IPS-20b (cell line): Measurements from ENCODE around the gene ANAPC13.

Source experiments
- H3K27ac ChIP-seq: one replicate; pipeline ENCODE4 v1.5.1; 2013; ENCODE audit warnings: low read length
- H3K27me3 ChIP-seq: 2 replicates; pipeline ENCODE4 v1.6.1; 2013; ENCODE audit warnings: mild to moderate bottlenecking, low read length, inconsistent platforms; ENCODE audit not compliant: insufficient read depth
- H3K36me3 ChIP-seq: 2 replicates; pipeline ENCODE4 v1.6.1; 2013; ENCODE audit warnings: low read depth, mild to moderate bottlenecking, inconsistent platforms, low read length, moderate library complexity; ENCODE audit not compliant: insufficient read depth
- H3K4me1 ChIP-seq: 2 replicates; pipeline ENCODE4 v1.6.1; 2013; ENCODE audit warnings: mild to moderate bottlenecking, control low read depth, inconsistent platforms, low read length, moderate library complexity; ENCODE audit not compliant: insufficient read depth
- H3K4me3 ChIP-seq: 2 replicates; pipeline ENCODE4 v1.5.1; 2013; ENCODE audit warnings: mild to moderate bottlenecking, low read length, inconsistent platforms
- H3K9ac ChIP-seq: 2 replicates; pipeline ENCODE4 v1.6.1; 2013; ENCODE audit warnings: low read depth, mild to moderate bottlenecking, inconsistent platforms, low read length, moderate library complexity
- H3K9me3 ChIP-seq: 2 replicates; pipeline ENCODE4 v1.6.1; 2013; ENCODE audit warnings: mild to moderate bottlenecking, low read depth, low read length, inconsistent platforms; ENCODE audit not compliant: insufficient read depth

Gene ANAPC13

DNA sequence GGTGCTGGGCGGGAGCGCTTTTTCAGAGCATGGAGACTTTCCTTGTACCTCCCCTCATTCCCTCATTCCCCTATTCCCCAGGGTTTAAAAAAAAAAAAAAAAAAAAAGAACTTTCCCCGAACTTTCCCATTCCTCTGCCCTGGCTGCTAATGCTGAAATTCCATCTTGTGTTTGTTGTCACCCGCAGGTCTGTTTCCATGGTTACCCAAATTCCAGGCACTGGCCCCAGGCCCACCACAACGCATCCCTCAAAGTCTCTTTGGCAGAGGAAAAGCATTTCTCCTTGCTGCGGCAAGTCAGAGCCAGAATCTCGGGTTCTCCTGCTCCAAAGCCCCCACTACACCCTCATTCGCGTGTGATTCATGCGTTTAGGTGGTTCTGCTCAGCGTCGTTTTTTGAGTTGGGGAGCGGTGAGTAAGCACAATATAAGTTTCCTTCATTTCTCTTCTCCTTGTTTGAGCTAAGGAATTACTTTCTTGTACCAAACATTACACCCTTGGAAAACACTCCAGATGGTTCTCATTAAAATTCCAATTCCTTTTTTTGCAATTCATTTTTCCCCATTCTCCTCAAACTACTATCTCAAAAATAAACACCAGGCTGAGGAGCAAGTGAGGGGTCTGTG lies 21.6 kb downstream of the ANAPC13 start:
- peak overlapping the region; percentile 47; the same call in 1 of the 2 replicates for H3K4me3 ChIP-seq

DNA sequence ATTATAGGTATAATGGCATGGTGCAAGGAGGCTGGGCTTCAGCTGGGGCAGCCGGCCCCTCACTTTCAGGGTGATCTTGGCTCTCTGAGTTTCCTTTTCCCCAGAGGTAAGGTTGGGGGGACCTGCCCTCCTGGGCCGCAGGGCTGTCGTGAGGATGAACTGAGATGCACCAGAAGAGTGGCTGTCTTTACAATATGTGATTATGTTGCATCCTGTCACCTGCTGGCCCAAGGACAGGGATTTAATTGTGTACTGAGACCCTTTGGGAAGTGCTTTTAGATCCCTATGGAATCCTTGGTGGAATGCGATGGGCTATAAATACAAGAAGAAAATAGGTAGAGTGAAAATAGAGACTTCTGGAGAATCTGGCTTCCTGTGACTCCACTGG lies 22.1 kb downstream of the ANAPC13 start:
- Histone ChIP-seq H3K9ac (peak overlapping the region; percentile 41; the same call in 1 of the 2 replicates), H3K9me3 (no peaks in the 10 kb centered on the region), H3K4me3 (peak overlapping the region; percentile 47; the same call in 1 of the 2 replicates), H3K36me3 (no peaks in the 10 kb centered on the region), H3K27ac (no peak overlapping the region), H3K27me3 (no peaks in the 10 kb centered on the region), H3K4me1 (peaks cover 26% of the 10 kb centered on the region)

More for the DNA sequence above, 21.6 kb downstream of the ANAPC13 start:
- Histone ChIP-seq H3K4me1 (peaks cover 26% of the 10 kb centered on the region), H3K27ac (no peak overlapping the region), H3K9me3 (no peaks in the 10 kb centered on the region), H3K9ac (peak overlapping the region; percentile 41; the same call in 1 of the 2 replicates), H3K27me3 (no peaks in the 10 kb centered on the region), H3K36me3 (no peaks in the 10 kb centered on the region)

DNA sequence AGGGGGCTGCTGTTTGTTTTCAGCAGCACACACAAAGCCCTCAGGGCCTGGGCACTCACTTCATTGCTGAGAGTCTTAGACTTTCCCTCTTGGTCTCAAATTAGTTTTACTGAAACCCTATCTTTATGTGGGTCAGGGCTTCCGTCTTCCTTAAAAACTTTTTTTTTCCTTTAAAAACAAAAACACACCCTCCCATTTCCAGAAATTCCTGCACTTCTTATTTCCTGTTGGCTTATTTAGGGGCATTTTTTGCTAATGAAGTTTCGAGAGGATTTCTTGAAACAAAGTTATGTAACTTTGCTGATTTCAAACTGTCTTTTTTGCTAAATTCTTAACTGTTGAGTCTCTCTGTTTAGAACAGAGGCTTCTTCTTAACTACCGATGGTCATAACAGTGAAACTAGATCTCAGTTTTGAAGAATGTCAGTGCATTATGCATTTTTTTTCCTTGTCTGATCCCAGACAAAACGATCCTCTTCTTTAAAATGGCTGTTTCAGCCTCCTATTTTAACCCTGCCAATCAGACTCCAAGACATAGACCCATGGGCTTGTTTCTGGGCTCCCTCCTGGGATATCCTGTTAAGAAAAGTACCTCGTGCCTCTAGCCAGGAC lies 23.3 kb downstream of the ANAPC13 start:
- Histone ChIP-seq H3K27me3 (no peaks in the 10 kb centered on the region), H3K4me1 (peaks cover 26% of the 10 kb centered on the region), H3K4me3 (no peak overlapping the region), H3K9ac (peak overlapping the region; percentile 10; the same call in 1 of the 2 replicates), H3K27ac (no peak overlapping the region), H3K36me3 (no peaks in the 10 kb centered on the region), H3K9me3 (no peaks in the 10 kb centered on the region)

DNA sequence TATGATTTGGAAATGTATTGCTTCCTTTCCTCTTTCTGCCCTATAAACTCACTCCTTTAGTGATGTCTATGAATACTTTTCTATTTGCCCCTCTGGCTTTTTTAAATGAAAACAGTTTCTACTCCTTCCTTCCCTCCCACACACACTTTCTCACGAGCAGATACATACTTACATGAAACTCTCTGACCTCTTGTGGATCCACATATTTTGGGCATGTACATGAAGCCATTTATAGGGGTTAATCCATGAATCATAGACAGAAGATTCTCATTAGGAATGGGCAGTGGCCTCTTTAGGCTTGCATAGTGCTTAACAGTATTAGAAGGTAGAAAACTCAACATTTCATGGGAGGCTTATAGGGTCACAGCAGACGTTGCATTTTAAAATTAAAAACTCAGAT lies 24.8 kb downstream of the ANAPC13 start:
- no peaks in the 10 kb centered on the region for H3K9me3 ChIP-seq
- no peaks in the 10 kb centered on the region for H3K27me3 ChIP-seq
- H3K36me3 ChIP-seq, result no peaks in the 10 kb centered on the region
- no peak overlapping the region for H3K9ac ChIP-seq
- no peak overlapping the region for H3K27ac ChIP-seq
- no peak overlapping the region for H3K4me3 ChIP-seq
- peaks cover 26% of the 10 kb centered on the region for H3K4me1 ChIP-seq

DNA sequence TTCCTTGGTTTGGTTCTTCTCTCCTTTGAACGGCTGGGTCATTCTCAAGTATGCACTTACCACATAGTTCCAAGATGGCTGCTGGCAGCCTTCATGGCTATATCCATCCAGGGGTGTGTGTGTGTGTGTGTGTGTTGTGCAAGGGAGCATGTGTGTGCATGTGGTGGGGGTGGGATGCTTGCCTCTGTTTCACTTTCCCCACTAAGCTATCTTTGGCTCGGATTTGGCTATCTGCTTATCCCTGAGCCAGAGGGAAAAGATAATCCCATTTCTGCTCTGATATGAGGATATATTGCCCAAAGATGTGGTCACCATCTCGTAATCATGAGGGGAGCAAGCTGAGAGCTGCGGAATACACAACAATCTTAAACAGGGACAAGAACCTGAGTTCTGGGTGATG lies 26.2 kb downstream of the ANAPC13 start:
- H3K4me3 ChIP-seq, result no peak overlapping the region
- no peaks in the 10 kb centered on the region for H3K9me3 ChIP-seq
- H3K36me3 ChIP-seq, result no peaks in the 10 kb centered on the region
- no peaks in the 10 kb centered on the region for H3K27me3 ChIP-seq
- no peak overlapping the region for H3K27ac ChIP-seq
- no peak overlapping the region for H3K9ac ChIP-seq
- peaks cover 23% of the 10 kb centered on the region for H3K4me1 ChIP-seq

DNA sequence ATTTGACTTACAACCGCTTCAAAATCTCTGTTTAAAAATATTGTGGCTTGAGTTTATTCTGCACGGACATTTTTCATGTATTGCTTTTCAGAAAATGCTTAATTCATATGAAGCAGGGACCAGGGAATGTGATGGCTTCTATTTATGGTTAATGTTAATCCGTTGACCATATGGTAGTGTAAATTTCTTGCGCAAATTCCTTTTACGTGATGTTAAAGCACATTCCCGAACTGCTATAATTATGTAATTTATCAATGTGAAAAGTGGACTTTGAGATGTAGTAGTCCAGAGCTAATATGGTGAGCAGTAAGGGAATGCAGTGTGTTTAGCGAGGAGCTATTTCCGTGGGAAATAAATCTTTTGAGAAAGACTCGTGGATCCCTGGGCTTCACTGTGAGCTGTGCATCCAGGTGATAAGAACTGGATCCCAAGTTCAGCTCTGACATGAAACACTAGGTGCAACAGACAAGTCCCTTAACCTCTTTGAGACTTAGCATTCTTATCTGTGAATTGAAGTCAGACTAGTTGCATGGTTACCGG lies 27.3 kb downstream of the ANAPC13 start:
- peaks cover under 1% of the 10 kb centered on the region; the same call in 1 of the 2 replicates for H3K27me3 ChIP-seq
- H3K27ac ChIP-seq, result no peak overlapping the region
- no peak overlapping the region for H3K9ac ChIP-seq
- no peaks in the 10 kb centered on the region for H3K9me3 ChIP-seq
- H3K4me3 ChIP-seq, result no peak overlapping the region
- H3K36me3 ChIP-seq, result no peaks in the 10 kb centered on the region
- H3K4me1 ChIP-seq, result peaks cover 14% of the 10 kb centered on the region

DNA sequence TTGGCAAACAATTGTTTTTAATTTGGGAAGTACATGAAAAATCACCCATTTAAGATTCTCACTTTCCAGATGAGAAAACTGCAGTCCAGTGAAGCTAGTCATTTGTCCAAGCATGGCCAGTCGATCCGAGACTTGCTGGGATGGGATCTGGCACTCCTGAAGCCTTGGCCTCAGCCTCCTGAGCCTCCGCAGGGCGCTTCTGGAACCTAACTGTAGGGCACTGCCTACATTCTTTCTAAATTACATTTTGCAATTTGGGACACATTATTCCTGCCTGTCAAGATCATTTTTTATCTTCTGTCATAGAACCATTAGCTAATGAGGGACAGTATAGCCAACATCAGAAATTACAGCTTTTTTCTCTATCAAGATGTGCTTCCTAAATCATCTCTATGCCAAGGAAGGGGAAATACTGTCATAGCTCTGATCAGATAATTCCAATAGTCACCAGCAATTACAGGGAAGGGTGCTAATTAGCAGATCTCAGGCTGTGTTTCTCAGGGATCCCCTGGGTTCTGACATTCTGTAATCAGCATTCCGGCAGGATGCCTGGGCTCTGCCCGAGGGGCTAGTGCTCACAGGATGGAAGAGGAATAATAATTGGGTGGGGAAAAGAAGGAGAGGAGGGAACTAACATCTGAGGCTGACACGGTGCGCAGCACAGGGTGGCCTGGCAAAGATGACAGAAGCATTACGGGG lies 28.3 kb downstream of the ANAPC13 start:
- Histone ChIP-seq H3K27ac (no peak overlapping the region), H3K4me3 (no peak overlapping the region), H3K9ac (no peak overlapping the region), H3K36me3 (no peaks in the 10 kb centered on the region), H3K27me3 (peaks cover 10% of the 10 kb centered on the region; the same call in 1 of the 2 replicates), H3K4me1 (peaks cover 8% of the 10 kb centered on the region), H3K9me3 (no peaks in the 10 kb centered on the region)

DNA sequence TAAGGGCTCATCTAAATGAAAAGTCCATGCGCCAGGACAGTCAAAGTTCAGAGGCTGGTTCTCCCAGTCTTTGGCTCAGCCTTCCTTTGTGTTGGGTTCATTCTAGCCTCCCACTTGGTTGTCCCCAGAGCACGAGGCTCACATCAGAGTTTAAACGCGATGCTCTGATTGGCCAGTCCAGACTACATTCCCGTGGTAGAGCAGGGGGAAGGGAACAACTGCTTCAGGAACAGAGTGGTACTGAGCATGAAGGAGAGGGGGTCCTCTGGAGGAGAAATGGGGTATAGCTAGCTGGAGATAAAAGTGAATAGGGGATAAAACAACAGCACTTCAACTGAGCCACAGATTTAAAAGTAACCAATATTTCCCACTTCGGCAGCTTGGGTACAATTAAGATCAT lies 32.2 kb downstream of the ANAPC13 start:
- Histone ChIP-seq H3K27me3 (peaks cover 10% of the 10 kb centered on the region; the same call in 1 of the 2 replicates), H3K4me3 (no peak overlapping the region), H3K4me1 (no peaks in the 10 kb centered on the region), H3K9ac (no peak overlapping the region), H3K9me3 (no peaks in the 10 kb centered on the region), H3K36me3 (no peaks in the 10 kb centered on the region), H3K27ac (no peak overlapping the region)

DNA sequence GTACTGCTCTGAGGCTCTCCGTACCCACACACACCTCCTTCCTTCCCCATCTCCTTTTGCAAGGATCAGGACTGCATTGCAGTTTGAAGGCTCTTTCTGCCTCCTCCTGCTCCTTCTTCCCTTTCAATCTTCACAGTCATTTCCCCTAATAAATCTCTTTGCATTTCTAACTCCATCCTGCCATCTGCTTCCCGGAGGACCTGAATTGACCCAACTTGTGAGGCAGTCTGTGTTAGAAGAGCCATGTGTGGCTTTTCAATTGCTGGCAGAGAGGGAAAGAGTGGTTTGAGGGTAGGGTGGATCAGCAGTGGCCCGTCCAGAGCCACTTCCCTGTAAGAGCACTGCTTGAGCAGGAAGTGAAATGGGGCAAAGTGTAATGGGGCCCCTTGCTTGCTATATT lies 35.8 kb downstream of the ANAPC13 start:
- Histone ChIP-seq H3K4me3 (no peak overlapping the region), H3K27me3 (peaks cover 10% of the 10 kb centered on the region; the same call in 1 of the 2 replicates), H3K4me1 (no peaks in the 10 kb centered on the region), H3K9ac (no peak overlapping the region), H3K36me3 (no peaks in the 10 kb centered on the region), H3K27ac (no peak overlapping the region), H3K9me3 (no peaks in the 10 kb centered on the region)

DNA sequence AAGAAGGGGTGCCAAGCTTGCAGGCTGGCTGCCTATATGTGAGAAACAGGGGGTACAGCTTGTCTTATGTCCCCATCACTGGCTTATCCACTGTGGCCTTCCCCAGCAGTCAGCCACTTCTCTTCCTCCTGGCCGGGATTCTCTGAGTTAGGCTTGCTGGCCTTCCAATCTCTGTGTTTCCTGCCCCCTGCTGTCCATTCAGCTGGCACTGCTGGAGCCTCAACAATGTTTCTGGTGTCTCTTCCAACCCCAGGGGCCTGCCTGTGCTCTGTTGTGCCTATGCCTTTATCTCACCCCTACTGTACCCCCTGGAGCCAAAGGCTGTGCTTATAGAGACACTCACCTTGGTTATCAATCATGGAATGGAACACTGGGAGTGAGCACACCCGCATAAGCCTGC lies 36.5 kb downstream of the ANAPC13 start:
- no peak overlapping the region for H3K9ac ChIP-seq
- H3K27me3 ChIP-seq, result peaks cover 10% of the 10 kb centered on the region; the same call in 1 of the 2 replicates
- no peaks in the 10 kb centered on the region for H3K36me3 ChIP-seq
- H3K27ac ChIP-seq, result no peak overlapping the region
- no peak overlapping the region for H3K4me3 ChIP-seq
- no peaks in the 10 kb centered on the region for H3K9me3 ChIP-seq
- H3K4me1 ChIP-seq, result no peaks in the 10 kb centered on the region

DNA sequence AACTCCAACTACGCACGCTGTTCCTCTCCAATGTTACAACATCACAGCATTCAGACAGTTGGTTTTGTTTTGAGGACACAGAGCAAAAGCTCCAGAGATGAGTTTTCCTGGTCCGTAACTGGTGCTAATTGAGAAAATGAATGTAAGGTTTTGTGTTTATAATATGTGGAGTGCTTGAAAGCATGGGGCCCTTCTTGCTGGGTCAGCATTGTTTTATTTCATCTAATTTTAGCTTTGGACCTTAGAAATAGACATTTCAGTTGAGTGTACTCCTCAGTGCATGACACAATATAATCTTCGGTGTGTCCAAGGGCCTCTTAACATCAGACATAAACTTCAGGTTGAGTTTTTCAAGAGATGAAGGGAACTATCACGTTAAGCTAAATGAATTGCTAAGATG lies 37.1 kb downstream of the ANAPC13 start:
- H3K4me1 ChIP-seq, result no peaks in the 10 kb centered on the region
- no peak overlapping the region for H3K4me3 ChIP-seq
- H3K27me3 ChIP-seq, result peaks cover 10% of the 10 kb centered on the region; the same call in 1 of the 2 replicates
- no peak overlapping the region for H3K9ac ChIP-seq
- no peaks in the 10 kb centered on the region for H3K9me3 ChIP-seq
- no peaks in the 10 kb centered on the region for H3K36me3 ChIP-seq
- no peak overlapping the region for H3K27ac ChIP-seq
